ENCODE data around the gene TRMT11. TPM values are rescaled to one million over a fixed set of nuclear protein-coding genes. Genes with fewer than 3 reads are reported as not detected.

Gene TRMT11
- total and polyA plus RNA-seq, 5 donors from 2014 or later, result 5.7 to 16.9 (median 9.8) TPM

DNA sequence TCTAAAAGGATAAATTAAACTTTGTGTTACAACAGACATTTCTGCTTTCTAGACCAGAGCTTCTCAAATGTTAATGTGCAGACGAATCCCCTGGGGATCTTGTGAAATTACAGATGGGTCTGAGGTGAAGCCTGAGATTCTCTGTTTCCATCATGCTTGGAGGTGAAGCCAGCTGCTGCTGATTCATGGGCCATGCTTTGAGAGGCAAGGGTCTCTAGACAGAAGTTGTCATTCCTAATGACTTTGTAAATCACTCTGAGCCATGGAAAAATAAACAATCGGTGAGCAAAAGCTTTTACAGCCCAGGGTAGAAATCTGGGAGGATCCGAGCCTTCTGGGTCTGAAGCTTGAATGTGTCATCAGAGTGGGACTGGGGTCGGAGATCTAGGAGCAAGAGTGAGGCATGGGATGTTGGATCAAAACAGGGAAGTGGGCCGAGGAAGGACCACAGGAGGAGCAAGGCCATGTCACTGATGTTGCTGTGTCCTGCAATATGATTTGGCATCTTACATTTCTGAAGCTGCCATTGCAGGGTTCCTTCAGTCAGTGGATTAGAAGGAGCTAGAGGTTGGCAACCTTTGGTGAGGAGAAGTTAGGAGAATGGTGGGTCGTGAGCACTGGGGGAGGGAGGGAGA lies 77.3 kb downstream of the TRMT11 start:
- Histone ChIP-seq H3K27ac (ENCODE audit: insufficient read depth, low read length, poor library complexity, severe bottlenecking) (no peak overlapping the region), H3K4me3 (ENCODE audit: low read depth, low read length) (no peak overlapping the region), H3K27me3 (ENCODE audit: control insufficient read depth, insufficient read depth, low read length) (no peaks in the 10 kb centered on the region), H3K36me3 (ENCODE audit: control insufficient read depth, insufficient read depth, low read length) (peaks cover 6% of the 10 kb centered on the region), H3K4me1 (ENCODE audit: control insufficient read depth, insufficient read depth, low read length, poor library complexity, severe bottlenecking) (no peaks in the 10 kb centered on the region), H3K9me3 (ENCODE audit: control insufficient read depth in 2 of 2, low read length in 2 of 2) (no peaks in the 10 kb centered on the region)
- H3K9me3 Mint-ChIP-seq, result peaks cover 0 to 3% (median 0%) of the 10 kb centered on the region in 7 donors
- no peak for ATAC-seq (ENCODE audit: low read depth in 2 of 2)
- H3K27ac Mint-ChIP-seq, result no peak overlapping the region
- H3K27me3 Mint-ChIP-seq, result no peaks in the 10 kb centered on the region
- H3K4me1 Mint-ChIP-seq, result no peaks in the 10 kb centered on the region
- DNase-seq, result no peak
- peaks cover 56% of the 10 kb centered on the region for H3K36me3 Mint-ChIP-seq
- H3K4me3 Mint-ChIP-seq, result no peak overlapping the region

DNA sequence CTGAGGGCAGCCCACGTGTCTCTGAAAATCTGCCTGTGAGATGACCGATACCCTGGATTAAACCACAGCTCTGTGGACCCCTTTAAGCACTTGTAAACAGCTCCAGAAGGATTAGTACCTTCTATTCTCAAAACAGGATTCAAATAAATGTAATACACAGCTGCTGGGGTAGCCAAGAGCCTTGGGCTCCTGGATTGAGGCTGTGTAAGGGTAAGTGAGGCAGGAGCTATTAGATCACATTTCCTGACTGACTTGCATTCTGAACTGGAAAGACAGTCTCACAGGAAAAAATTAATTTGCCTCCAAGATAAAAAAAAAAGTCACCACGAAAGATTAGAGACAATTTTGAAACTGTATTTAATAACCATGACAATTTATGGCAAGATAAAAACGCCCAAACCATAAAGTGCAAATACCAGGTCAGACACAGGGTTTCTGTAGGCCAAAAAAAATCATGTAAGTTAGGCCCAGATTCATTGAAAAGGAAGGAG lies 78.0 kb downstream of the TRMT11 start:
- H3K4me1 Mint-ChIP-seq, result no peaks in the 10 kb centered on the region
- peaks cover 56% of the 10 kb centered on the region for H3K36me3 Mint-ChIP-seq

DNA sequence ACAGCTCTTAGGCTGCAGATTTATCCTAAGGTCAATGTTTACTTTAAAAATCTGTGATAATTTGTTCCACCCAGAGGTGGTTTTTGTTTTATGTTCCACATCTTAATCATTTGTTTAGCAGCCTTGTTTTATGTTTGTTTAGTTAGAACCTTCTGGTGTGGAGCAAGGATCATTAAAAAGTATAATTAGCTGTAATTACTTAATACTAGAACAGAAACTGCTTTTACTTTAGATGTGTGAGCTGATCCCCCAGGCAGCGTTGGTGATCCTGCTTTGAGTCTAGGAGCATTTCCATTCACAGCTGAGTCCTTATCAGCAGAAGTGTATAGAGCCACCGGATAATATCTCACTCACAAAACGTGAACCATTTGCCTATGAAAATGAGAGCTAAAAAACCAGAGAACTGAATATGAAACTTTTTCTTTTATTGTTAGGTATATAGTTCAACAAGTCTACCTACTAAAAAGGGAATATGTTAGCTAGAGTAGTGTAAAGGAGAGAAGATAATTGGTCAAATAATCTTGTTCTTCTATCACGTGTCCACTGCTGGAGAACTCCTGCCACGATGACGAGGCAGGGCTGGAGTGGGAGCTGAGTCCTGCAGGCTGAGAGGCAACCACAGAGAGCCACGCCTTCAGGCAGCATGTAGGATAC lies 78.5 kb downstream of the TRMT11 start:
- ATAC-seq (ENCODE audit: low read depth in 2 of 2), result no peak

More for the DNA sequence above, 78.0 kb downstream of the TRMT11 start:
- H3K36me3 ChIP-seq (ENCODE audit: control insufficient read depth, insufficient read depth, low read length), result peaks cover 6% of the 10 kb centered on the region
- H3K4me3 Mint-ChIP-seq, result no peak overlapping the region
- peak overlapping the region in 1 of 3 donors; percentile 40 for H3K27ac Mint-ChIP-seq
- no peak overlapping the region for H3K27ac ChIP-seq (ENCODE audit: insufficient read depth, low read length, poor library complexity, severe bottlenecking)
- no peaks in the 10 kb centered on the region for H3K9me3 ChIP-seq (ENCODE audit: control insufficient read depth in 2 of 2, low read length in 2 of 2)
- no peaks in the 10 kb centered on the region for H3K27me3 Mint-ChIP-seq
- no peak for ATAC-seq (ENCODE audit: low read depth in 2 of 2)
- H3K4me1 ChIP-seq (ENCODE audit: control insufficient read depth, insufficient read depth, low read length, poor library complexity, severe bottlenecking), result no peaks in the 10 kb centered on the region
- H3K4me3 ChIP-seq (ENCODE audit: low read depth, low read length), result no peak overlapping the region
- H3K27me3 ChIP-seq (ENCODE audit: control insufficient read depth, insufficient read depth, low read length), result no peaks in the 10 kb centered on the region
- DNase-seq, result no peak
- H3K9me3 Mint-ChIP-seq, result peaks cover 0 to 3% (median 0%) of the 10 kb centered on the region in 7 donors

DNA sequence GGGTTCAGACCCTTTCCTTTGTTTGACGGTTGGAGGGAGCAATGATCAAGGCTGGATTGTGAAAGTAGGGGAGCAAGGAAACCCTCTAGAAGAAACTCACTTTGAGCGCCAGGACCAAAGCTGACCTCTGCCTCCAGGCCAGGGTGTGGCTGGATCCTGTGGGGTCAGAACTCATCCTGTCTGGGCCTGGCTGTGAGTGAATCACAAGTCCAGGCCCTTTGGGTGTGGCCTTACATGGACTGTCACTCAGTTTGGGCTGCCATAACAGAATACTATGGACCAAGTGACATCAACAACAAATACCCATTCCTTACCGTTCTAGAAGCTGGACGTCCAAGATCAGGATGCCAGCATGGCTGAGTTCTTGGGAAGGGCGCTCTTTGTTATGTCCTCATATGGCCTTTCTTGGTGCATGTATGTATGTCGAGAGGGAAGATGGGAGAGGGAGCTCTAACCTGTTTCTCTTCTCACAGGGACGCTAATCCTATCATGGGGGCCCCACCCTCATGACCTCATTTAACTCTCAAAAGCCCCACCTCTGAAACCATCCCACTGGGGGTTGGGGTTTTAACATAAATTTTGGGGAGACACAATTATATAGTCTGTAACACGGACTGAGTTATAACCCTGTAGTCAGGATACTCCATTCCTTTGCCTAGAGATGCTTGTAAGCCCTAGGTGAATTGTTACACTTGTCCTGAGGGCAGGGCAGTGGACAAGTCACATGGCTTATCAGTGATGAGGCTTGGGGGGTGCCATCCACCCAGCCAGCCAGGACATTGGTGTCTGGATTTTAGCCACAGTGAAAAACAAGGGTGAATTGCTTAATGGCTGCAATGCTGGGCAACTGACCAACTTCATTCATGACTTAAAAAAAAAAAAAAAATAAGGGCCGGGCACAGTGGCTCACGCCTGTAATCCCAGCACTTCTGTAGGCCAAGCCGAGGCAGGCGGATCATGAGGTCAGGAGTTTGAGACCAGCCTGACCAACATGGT lies 80.0 kb downstream of the TRMT11 start:
- H3K27me3 ChIP-seq (ENCODE audit: control insufficient read depth, insufficient read depth, low read length), result no peaks in the 10 kb centered on the region
- no peak overlapping the region for H3K27ac Mint-ChIP-seq
- no peak for ATAC-seq (ENCODE audit: low read depth in 2 of 2)
- H3K4me1 ChIP-seq (ENCODE audit: control insufficient read depth, insufficient read depth, low read length, poor library complexity, severe bottlenecking), result no peaks in the 10 kb centered on the region
- H3K27ac ChIP-seq (ENCODE audit: insufficient read depth, low read length, poor library complexity, severe bottlenecking), result no peak overlapping the region
- H3K4me1 Mint-ChIP-seq, result no peaks in the 10 kb centered on the region
- H3K27me3 Mint-ChIP-seq, result no peaks in the 10 kb centered on the region
- H3K4me3 Mint-ChIP-seq, result no peak overlapping the region
- no peaks in the 10 kb centered on the region for H3K9me3 ChIP-seq (ENCODE audit: control insufficient read depth in 2 of 2, low read length in 2 of 2)
- no peak overlapping the region for H3K4me3 ChIP-seq (ENCODE audit: low read depth, low read length)
- peaks cover 49% of the 10 kb centered on the region for H3K36me3 Mint-ChIP-seq
- DNase-seq, result no peak
- H3K36me3 ChIP-seq (ENCODE audit: control insufficient read depth, insufficient read depth, low read length), result no peaks in the 10 kb centered on the region
- H3K9me3 Mint-ChIP-seq, result peaks cover 0 to 3% (median 0%) of the 10 kb centered on the region in 7 donors

More for the DNA sequence above, 78.5 kb downstream of the TRMT11 start:
- H3K27me3 Mint-ChIP-seq, result no peaks in the 10 kb centered on the region
- Histone ChIP-seq H3K36me3 (ENCODE audit: control insufficient read depth, insufficient read depth, low read length) (peaks cover 5% of the 10 kb centered on the region), H3K4me3 (ENCODE audit: low read depth, low read length) (no peak overlapping the region), H3K27me3 (ENCODE audit: control insufficient read depth, insufficient read depth, low read length) (no peaks in the 10 kb centered on the region), H3K9me3 (ENCODE audit: control insufficient read depth in 2 of 2, low read length in 2 of 2) (no peaks in the 10 kb centered on the region), H3K27ac (ENCODE audit: insufficient read depth, low read length, poor library complexity, severe bottlenecking) (no peak overlapping the region), H3K4me1 (ENCODE audit: control insufficient read depth, insufficient read depth, low read length, poor library complexity, severe bottlenecking) (no peaks in the 10 kb centered on the region)
- no peak for DNase-seq
- no peaks in the 10 kb centered on the region for H3K4me1 Mint-ChIP-seq
- H3K27ac Mint-ChIP-seq, result peak overlapping the region in 1 of 3 donors; percentile 40
- H3K9me3 Mint-ChIP-seq, result peaks cover 0 to 3% (median 0%) of the 10 kb centered on the region in 7 donors
- H3K36me3 Mint-ChIP-seq, result peaks cover 51% of the 10 kb centered on the region
- H3K4me3 Mint-ChIP-seq, result no peak overlapping the region

DNA sequence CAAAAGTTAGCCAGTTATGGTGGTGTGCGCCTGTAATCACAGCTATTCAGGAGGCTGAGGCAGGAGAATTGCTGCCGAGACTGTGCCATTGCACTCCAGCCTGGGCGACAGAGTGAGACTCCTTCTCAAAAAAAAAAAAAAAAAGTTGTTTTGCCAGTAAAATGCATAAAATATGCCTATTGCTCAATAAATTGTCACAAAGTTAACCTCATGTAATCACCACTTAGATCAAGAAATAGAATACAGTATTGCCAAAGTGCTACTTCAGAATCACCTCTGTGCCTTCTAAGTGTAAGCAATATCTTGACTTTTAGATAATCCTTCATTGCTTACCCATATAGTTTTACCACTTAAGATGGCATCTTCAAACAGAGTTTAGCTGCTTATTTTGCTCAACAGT lies 80.7 kb downstream of the TRMT11 start:
- Mint-ChIP-seq H3K27me3 (no peaks in the 10 kb centered on the region), H3K36me3 (peaks cover 45% of the 10 kb centered on the region)

DNA sequence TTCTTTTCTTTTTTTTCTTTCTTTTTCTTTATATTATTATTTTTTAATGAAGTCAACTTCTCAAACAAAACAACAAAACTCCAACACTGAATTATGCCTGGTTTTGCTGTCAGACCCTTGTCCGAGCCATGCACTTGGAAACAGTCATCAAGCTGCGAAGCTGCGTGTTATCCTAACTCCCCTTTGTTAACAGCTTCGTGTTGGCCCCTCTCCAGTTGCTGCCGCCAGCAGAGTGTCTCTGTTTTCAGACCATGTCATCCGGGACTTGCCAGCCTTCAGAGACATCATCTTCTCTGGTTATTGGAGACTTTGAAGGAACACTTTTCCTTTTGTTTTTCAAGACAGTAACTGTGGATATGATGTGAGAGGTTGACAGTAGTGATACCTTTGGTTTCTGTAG lies 83.1 kb downstream of the TRMT11 start:
- Mint-ChIP-seq H3K27me3 (no peaks in the 10 kb centered on the region), H3K36me3 (peaks cover 33% of the 10 kb centered on the region), H3K9me3 (peaks cover 0 to 3% (median 0%) of the 10 kb centered on the region in 7 donors), H3K4me3 (no peak overlapping the region), H3K4me1 (no peaks in the 10 kb centered on the region), H3K27ac (no peak overlapping the region)
- H3K4me3 ChIP-seq (ENCODE audit: low read depth, low read length), result no peak overlapping the region
- no peaks in the 10 kb centered on the region for H3K36me3 ChIP-seq (ENCODE audit: control insufficient read depth, insufficient read depth, low read length)
- no peak for DNase-seq
- no peaks in the 10 kb centered on the region for H3K9me3 ChIP-seq (ENCODE audit: control insufficient read depth in 2 of 2, low read length in 2 of 2)
- no peak overlapping the region for H3K27ac ChIP-seq (ENCODE audit: insufficient read depth, low read length, poor library complexity, severe bottlenecking)
- H3K4me1 ChIP-seq (ENCODE audit: control insufficient read depth, insufficient read depth, low read length, poor library complexity, severe bottlenecking), result no peaks in the 10 kb centered on the region
- H3K27me3 ChIP-seq (ENCODE audit: control insufficient read depth, insufficient read depth, low read length), result no peaks in the 10 kb centered on the region
- no peak for ATAC-seq (ENCODE audit: low read depth in 2 of 2)

More for the DNA sequence above, 80.7 kb downstream of the TRMT11 start:
- H3K27ac ChIP-seq (ENCODE audit: insufficient read depth, low read length, poor library complexity, severe bottlenecking), result no peak overlapping the region
- Mint-ChIP-seq H3K27ac (no peak overlapping the region), H3K4me1 (no peaks in the 10 kb centered on the region), H3K9me3 (peaks cover 0 to 3% (median 0%) of the 10 kb centered on the region in 7 donors), H3K4me3 (no peak overlapping the region)
- ATAC-seq (ENCODE audit: low read depth in 2 of 2) (no peak), DNase-seq (no peak)
- H3K4me1 ChIP-seq (ENCODE audit: control insufficient read depth, insufficient read depth, low read length, poor library complexity, severe bottlenecking), result no peaks in the 10 kb centered on the region
- H3K4me3 ChIP-seq (ENCODE audit: low read depth, low read length), result no peak overlapping the region
- H3K9me3 ChIP-seq (ENCODE audit: control insufficient read depth in 2 of 2, low read length in 2 of 2), result no peaks in the 10 kb centered on the region
- no peaks in the 10 kb centered on the region for H3K36me3 ChIP-seq (ENCODE audit: control insufficient read depth, insufficient read depth, low read length)
- H3K27me3 ChIP-seq (ENCODE audit: control insufficient read depth, insufficient read depth, low read length), result no peaks in the 10 kb centered on the region

DNA sequence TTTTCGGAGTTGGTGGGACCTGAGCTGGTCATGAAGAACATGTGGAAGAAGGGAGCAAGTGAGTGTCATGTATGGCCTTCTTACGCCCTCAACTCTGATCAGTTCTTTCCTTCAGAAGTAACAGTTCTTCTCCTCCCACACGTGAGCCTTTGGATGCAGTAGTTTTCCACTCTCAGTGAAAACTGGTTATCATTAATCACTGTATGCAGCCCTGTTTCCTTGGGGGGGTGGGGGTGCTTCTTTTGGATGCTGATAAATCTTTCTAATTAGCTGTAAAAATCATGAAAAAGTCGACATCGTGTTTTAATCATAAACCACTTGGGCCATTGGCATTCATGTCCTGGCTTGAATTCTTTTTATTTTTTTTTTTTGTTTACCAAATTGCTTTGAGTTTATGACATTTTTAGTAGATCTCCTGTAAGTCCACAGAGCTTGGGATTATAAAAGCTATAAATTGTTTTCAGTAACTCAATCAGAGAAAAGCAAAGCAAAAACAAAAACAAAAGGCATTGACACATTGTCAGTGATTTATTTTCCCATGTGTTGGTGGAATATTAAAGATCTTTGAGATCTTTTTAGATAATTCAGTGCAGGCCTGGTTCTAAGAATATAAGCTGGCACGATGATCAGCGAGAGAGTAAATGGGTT lies 84.8 kb downstream of the TRMT11 start:
- ATAC-seq (ENCODE audit: low read depth in 2 of 2) (no peak), DNase-seq (no peak)
- Histone ChIP-seq H3K4me1 (ENCODE audit: control insufficient read depth, insufficient read depth, low read length, poor library complexity, severe bottlenecking) (no peaks in the 10 kb centered on the region), H3K9me3 (ENCODE audit: control insufficient read depth in 2 of 2, low read length in 2 of 2) (no peaks in the 10 kb centered on the region), H3K4me3 (ENCODE audit: low read depth, low read length) (no peak overlapping the region), H3K27me3 (ENCODE audit: control insufficient read depth, insufficient read depth, low read length) (no peaks in the 10 kb centered on the region), H3K27ac (ENCODE audit: insufficient read depth, low read length, poor library complexity, severe bottlenecking) (no peak overlapping the region), H3K36me3 (ENCODE audit: control insufficient read depth, insufficient read depth, low read length) (no peaks in the 10 kb centered on the region)
- H3K27ac Mint-ChIP-seq, result peak overlapping the region in 1 of 3 donors; percentile 38
- H3K4me3 Mint-ChIP-seq, result no peak overlapping the region
- H3K9me3 Mint-ChIP-seq, result no peaks in the 10 kb centered on the region
- no peaks in the 10 kb centered on the region for H3K4me1 Mint-ChIP-seq
- peaks cover 23% of the 10 kb centered on the region for H3K36me3 Mint-ChIP-seq
- no peaks in the 10 kb centered on the region for H3K27me3 Mint-ChIP-seq

Data from CD4-positive, CD25-positive, alpha-beta regulatory T cell (primary cell).